Activated B cell treated with CpG ODN at 0.5 μM for 24 hours (primary cell): ENCODE measurements around the gene VAC14. TPM values are rescaled to one million over a fixed set of nuclear protein-coding genes. Genes with fewer than 3 reads are reported as not detected.

Experiments used
- ATAC-seq: fragments of 200-7000 bp; cut with Tn5 transposase; one replicate; pipeline ENCODE4 v1.10.0; 2021; ENCODE audit warnings: low read depth, mild to moderate bottlenecking, moderate library complexity
- CTCF ChIA-PET: fragments of 350-600 bp; sonication (Branson Sonifier 250); formaldehyde crosslinking; loops from one replicate; lab custom pipeline; 2021; ENCODE audit warnings: antibody characterized with exemption; lab: Charles Lee
- POLR2A ChIA-PET: fragments of 350-600 bp; sonication (Branson Sonifier 250); formaldehyde crosslinking; loops from one replicate; lab custom pipeline; 2021; ENCODE audit warnings: antibody characterized with exemption; lab: Charles Lee
- DNase-seq: peaks from one replicate; pipeline ENCODE4 v3.0.0; 2022
- H3K27ac Mint-ChIP-seq: one replicate; pipeline ENCODE4 v1.8.0; 2020; ENCODE audit warnings: mixed read lengths
- H3K27me3 Mint-ChIP-seq: one replicate; pipeline ENCODE4 v1.8.0; 2021; ENCODE audit warnings: mixed read lengths
- H3K36me3 Mint-ChIP-seq: one replicate; pipeline ENCODE4 v1.8.0; 2021; ENCODE audit warnings: low read depth, mixed read lengths
- H3K4me1 Mint-ChIP-seq: one replicate; pipeline ENCODE4 v1.8.0; 2021; ENCODE audit warnings: mixed read lengths
- H3K4me3 Mint-ChIP-seq: one replicate; pipeline ENCODE4 v1.8.0; 2020; ENCODE audit warnings: mild to moderate bottlenecking, mixed read lengths
- H3K9me3 Mint-ChIP-seq: one replicate; pipeline ENCODE4 v1.8.0; 2020; ENCODE audit warnings: mixed read lengths
- CTCF ChIP-seq: fragments of 200-600 bp; IDR thresholded peaks from one replicate; pipeline ENCODE4 v1.8.0; 2022; ENCODE audit warnings: antibody characterized with exemption, mild to moderate bottlenecking
- intact Hi-C: fragments of 100-400 bp; cut with micrococcal nuclease; formaldehyde crosslinking; loops from one replicate; pipeline ENCODE4 v1.15.1; 2024
- total RNA-seq: library from RNA; stranded (reverse); gene quantifications from 2 replicates; pipeline ENCODE4 v1.2.3, GENCODE V29; 2022

The VAC14 gene
- total RNA-seq, 1 donor from 2014 or later = 53.4 TPM

DNA sequence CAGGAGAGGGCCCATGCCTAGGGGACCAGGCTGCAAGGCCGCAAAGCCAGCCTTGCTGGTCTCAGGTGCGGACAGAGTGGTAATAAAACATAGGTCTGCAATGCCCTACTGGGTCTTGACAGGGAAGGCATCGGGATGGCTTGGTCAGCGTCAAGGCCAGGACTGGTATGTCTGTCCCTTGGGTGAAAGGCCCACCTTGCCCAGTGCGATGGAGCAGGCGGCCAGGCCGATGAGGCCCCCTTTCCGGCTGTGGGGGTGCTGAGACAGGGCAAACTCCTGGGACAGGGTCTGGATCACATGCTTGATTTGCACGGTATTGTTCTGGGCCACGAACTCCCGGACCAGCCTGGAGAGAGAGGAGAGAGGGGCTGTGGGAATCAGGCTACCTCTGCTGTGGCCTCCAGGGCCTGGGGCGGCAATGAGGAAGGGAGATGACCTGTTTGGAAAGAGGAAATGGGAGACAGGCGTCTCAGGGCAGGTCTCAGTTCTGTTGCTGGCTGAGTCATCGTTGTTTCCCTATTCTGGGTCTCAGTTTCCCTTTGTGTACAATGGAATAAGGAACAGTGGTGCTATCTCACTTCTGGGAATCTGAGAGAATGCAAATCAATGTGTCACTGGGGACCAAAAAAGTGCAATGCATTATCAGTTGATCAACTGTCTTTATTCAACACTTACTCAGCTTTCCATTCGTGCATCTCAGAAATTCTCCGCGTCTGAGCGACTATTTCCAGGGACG, 14.8 kb downstream of the VAC14 start:
- DNase-seq (no peak), ATAC-seq (no peak)
- Mint-ChIP-seq H3K9me3 (no peaks in the 10 kb centered on the region), H3K4me1 (peaks cover 4% of the 10 kb centered on the region), H3K27ac (no peak overlapping the region), H3K36me3 (peaks cover 89% of the 10 kb centered on the region), H3K4me3 (no peak overlapping the region), H3K27me3 (no peaks in the 10 kb centered on the region)
- intact Hi-C loops = no loop called here
- ChIA-PET CTCF (no interaction called here), POLR2A (no interaction called here)
- TF ChIP-seq CTCF = no peak

DNA sequence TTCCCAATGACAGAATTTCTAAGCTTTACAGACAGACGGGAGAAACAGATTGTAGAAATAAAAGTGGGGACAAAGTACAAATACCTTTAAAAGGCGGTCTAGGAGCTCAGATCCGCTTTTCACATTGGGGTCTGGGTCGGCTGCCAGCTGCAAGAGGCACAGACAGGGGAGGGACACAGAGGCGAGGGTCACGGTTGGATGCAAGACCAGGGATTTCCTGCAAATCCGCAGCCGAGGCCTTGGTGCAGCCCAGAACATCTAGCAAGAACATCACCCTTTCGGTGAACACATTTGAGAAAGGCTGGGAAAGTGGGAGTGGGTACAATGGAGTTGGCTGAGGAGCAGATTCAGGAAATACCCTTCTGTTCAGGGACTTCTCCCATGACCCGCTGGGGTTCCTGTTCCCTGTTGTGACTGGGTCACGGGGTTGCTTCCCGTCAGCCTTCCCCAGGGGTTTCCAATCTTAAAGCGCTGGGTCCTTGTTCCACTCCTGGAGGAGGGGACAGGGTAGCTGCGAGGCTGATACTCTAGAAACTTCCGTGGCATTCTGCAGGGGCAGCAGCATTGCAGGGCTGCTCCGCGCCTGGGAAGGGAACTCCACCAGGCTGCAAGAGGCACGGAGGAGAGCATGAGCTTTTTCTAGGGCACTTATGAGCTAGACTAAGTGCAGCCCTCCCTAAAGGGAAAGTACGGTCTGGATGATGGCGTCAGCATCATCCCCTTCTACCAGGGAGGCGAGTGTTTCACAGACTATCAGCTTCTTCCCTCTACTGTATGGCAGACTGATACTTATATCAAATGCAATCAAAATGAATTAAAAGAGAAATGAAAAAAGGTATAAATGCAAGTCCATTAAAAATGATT, 16.0 kb downstream of the VAC14 start:
- Mint-ChIP-seq H3K27me3 (no peaks in the 10 kb centered on the region), H3K36me3 (peaks cover 95% of the 10 kb centered on the region), H3K9me3 (no peaks in the 10 kb centered on the region), H3K4me1 (peaks cover under 1% of the 10 kb centered on the region), H3K4me3 (no peak overlapping the region), H3K27ac (no peak overlapping the region)
- intact Hi-C loops = no loop called here
- ATAC-seq = no peak
- no peak for DNase-seq
- TF ChIP-seq CTCF = no peak
- ChIA-PET CTCF (no interaction called here), POLR2A (no interaction called here)

GRCh38 chr16:70782237-70782636, 18.7 kb downstream of the VAC14 start:
- Mint-ChIP-seq H3K27me3 (no peaks in the 10 kb centered on the region), H3K36me3 (peaks cover 99% of the 10 kb centered on the region), H3K4me3 (no peak overlapping the region), H3K27ac (no peak overlapping the region), H3K4me1 (no peaks in the 10 kb centered on the region), H3K9me3 (no peaks in the 10 kb centered on the region)
- CTCF ChIA-PET = no interaction called here
- ATAC-seq (no peak), DNase-seq (no peak)
- TF ChIP-seq CTCF = no peak
- POLR2A ChIA-PET = no interaction called here
- intact Hi-C loops = no loop called here

DNA sequence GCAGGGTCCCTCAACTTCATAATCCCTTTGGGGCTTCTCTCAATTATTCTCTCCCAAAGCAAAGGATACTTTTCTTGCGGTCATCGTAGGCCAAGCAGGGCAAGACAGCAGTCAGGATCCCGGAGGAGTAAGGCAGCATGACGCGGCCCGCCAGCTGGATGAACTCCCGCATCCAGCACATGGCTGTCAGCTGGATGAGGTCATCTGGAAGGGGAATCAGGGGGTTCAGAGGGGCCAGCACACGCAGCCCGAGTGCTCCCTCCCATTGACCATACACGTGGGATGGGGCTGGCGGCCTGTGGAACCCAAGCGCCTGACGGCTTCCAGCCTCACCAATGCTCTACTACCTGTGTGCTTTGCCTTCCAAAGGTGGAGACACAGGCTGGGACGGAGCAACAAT, 19.2 kb downstream of the VAC14 start:
- ChIA-PET POLR2A (no interaction called here), CTCF (interaction anchor here (0.6 kb wide), 1 partner anchor 10 kb away, joined by 3 read pairs; no protein-coding TSS in a partner anchor)
- Mint-ChIP-seq H3K4me1 (no peaks in the 10 kb centered on the region), H3K27me3 (no peaks in the 10 kb centered on the region), H3K9me3 (no peaks in the 10 kb centered on the region), H3K36me3 (peaks cover 97% of the 10 kb centered on the region), H3K27ac (no peak overlapping the region), H3K4me3 (no peak overlapping the region)
- TF ChIP-seq CTCF = no peak
- ATAC-seq (no peak), DNase-seq (no peak)
- intact Hi-C loops = no loop called here

- CTCF ChIA-PET = no interaction called here
- no peaks in the 10 kb centered on the region for H3K4me1 Mint-ChIP-seq
- no peak for DNase-seq
- H3K27me3 Mint-ChIP-seq = no peaks in the 10 kb centered on the region
- TF ChIP-seq CTCF = no peak
- POLR2A ChIA-PET = no interaction called here
- intact Hi-C loops = no loop called here
- peaks cover 92% of the 10 kb centered on the region for H3K36me3 Mint-ChIP-seq
- no peaks in the 10 kb centered on the region for H3K9me3 Mint-ChIP-seq
- no peak overlapping the region for H3K4me3 Mint-ChIP-seq
- H3K27ac Mint-ChIP-seq = no peak overlapping the region
- no peak for ATAC-seq
Measured at GRCh38 chr16:70780546-70780945, 20.4 kb downstream of the VAC14 start.
